Testis (tissue), 3 donors: ENCODE measurements around the gene SLC2A9. TPM values are rescaled to one million over a fixed set of nuclear protein-coding genes. Genes with fewer than 3 reads are reported as not detected.

Experiments used
- DNase-seq: peaks from one replicate; pipeline ENCODE4 v3.0.0-alpha.2; 2019
- H3K27ac ChIP-seq, 2 donors: fragments of 200-600 bp; sonication (generic); one replicate each; pipeline ENCODE4 v1.5.1; 2019
- H3K27me3 ChIP-seq: fragments of 200-600 bp; sonication (generic); one replicate; pipeline ENCODE4 v1.5.1; 2019
- H3K36me3 ChIP-seq: fragments of 200-600 bp; sonication (generic); one replicate; pipeline ENCODE4 v1.5.1; 2017; ENCODE audit warnings: low read depth; ENCODE audit errors: missing control alignments
- H3K4me1 ChIP-seq: fragments of 200-600 bp; sonication (generic); one replicate; pipeline ENCODE4 v1.5.1; 2019
- H3K4me3 ChIP-seq, 2 donors: fragments of 200-600 bp; sonication (generic); one replicate each; pipeline ENCODE4 v1.5.1; 2017 to 2019
- H3K9me3 ChIP-seq: fragments of 200-600 bp; sonication (generic); one replicate; pipeline ENCODE4 v1.5.1; 2017
- CTCF ChIP-seq, 3 experiments: fragments of 450-650 bp in 2 of 3; fragments of 200-600 bp in 1 of 3; sonication (generic) in 1 of 3; IDR thresholded peaks; one replicate each; pipeline ENCODE4 v1.5.1; 2016 to 2019; ENCODE audit warnings: antibody characterized with exemption in 3 of 3, mild to moderate bottlenecking in 2 of 3, moderate library complexity in 1 of 3
- POLR2A ChIP-seq: fragments of 450-650 bp; IDR thresholded peaks from one replicate; pipeline ENCODE4 v1.6.1; 2017; ENCODE audit warnings: antibody characterized with exemption, mild to moderate bottlenecking, moderate library complexity
- WGBS, 2 donors: methylation state at CpG; one replicate each; pipeline ENCODE4 v1.1.5; 2018; 5-methylcytosine and 5-hydroxymethylcytosine counted together
- intact Hi-C: fragments of 100-400 bp; cut with DNase I; formaldehyde crosslinking; loops from one replicate; pipeline ENCODE4 v1.15.1; 2023; ENCODE audit warnings: low total_unique reads
- polyA plus RNA-seq: library from polyadenylated mRNA; stranded (reverse); fragments of 350-450 nt; fragmentation: Illumina TruSeq; extraction: RNeasy Lipid Tissue Mini Kit (QIAGEN cat#74804); gene quantifications from one replicate; pipeline ENCODE4 v1.2.3, GENCODE V29; 2014; ENCODE audit warnings: low read depth, low replicate concordance; ENCODE audit not compliant: insufficient read depth
- total RNA-seq, 2 donors: library from RNA; depleted of rRNA; stranded (reverse); fragments of >200 nt; gene quantifications; one replicate each; pipeline ENCODE4 v1.2.3, GENCODE V29; 2016

Gene SLC2A9
- total and polyA plus RNA-seq, 3 donors from 2014 or later: 6.3 to 7.5 (median 6.8) TPM

DNA sequence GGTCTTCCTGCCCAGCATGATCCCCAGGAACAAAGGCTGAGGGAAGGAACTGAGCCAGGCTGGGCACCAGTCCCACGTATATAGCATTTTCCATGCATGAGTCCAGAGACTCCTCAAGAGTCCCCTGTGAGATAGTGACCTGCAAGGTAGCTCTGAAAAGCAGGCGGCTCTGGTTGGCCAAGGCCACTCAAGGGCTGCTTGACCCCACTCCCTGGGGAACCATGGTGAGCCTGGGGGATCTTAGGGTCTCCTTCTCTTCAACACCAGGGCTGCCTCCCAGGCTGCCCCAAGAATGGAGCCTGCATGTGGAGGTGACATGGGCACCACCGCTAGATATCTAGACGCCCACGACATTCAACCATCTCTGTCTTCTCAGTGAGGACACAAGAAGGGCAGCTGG, 79.2 kb downstream of the SLC2A9 start:
- Histone ChIP-seq H3K9me3 (no peaks in the 10 kb centered on the region), H3K27me3 (no peaks in the 10 kb centered on the region), H3K27ac (no peak overlapping the region), H3K4me1 (no peaks in the 10 kb centered on the region), H3K4me3 (no peak overlapping the region), H3K36me3 (no peaks in the 10 kb centered on the region)
- no peak for TF ChIP-seq POLR2A
- TF ChIP-seq CTCF (IDR thresholded peaks at IDR 0.05): no peak
- 94 to 96% methylated on average over 3 to 5 of the region's 5 CpGs for WGBS, 2 donors
- DNase-seq: no peak
- intact Hi-C loops: no loop called here

DNA sequence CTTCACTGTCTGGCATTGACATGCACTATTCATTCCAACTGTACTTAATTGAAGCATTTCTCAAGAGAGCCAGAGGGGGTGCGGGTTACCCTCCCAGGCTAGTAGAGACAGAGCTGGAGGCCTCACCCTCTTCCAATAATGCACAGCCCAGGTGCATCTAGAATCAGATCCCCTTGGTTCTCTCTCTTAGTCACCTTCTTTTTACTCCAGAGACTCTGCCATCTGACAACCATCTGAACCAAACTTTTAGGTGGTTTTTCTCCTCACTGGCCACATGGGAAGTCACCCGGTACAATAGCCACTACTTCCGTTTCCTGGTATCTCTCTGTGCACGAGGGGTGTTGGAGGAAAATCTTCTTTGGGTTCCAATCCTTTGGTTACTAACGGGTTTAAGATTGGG, 81.3 kb downstream of the SLC2A9 start:
- Histone ChIP-seq H3K9me3 (no peaks in the 10 kb centered on the region), H3K36me3 (no peaks in the 10 kb centered on the region), H3K4me1 (no peaks in the 10 kb centered on the region), H3K27ac (no peak overlapping the region), H3K27me3 (no peaks in the 10 kb centered on the region), H3K4me3 (no peak overlapping the region)
- DNase-seq: no peak
- WGBS, 2 donors: 91 to 93% methylated on average over 5 of the region's 5 CpGs
- TF ChIP-seq POLR2A (no peak), CTCF (IDR thresholded peaks at IDR 0.05) (no peak)
- intact Hi-C loops: no loop called here

- no peaks in the 10 kb centered on the region for H3K27me3 ChIP-seq
- H3K9me3 ChIP-seq: no peaks in the 10 kb centered on the region
- H3K27ac ChIP-seq: no peak overlapping the region
- H3K4me1 ChIP-seq: no peaks in the 10 kb centered on the region
- TF ChIP-seq CTCF (IDR thresholded peaks at IDR 0.05): no peak
- TF ChIP-seq POLR2A: no peak
- no peaks in the 10 kb centered on the region for H3K36me3 ChIP-seq
- intact Hi-C loops: no loop called here
- 87 to 88% methylated on average over 5 of the region's 5 CpGs for WGBS, 2 donors
- no peak for DNase-seq
- no peak overlapping the region for H3K4me3 ChIP-seq
These were observed 82.4 kb downstream of the SLC2A9 start for GRCh38 chr4:9938933-9939332.

DNA sequence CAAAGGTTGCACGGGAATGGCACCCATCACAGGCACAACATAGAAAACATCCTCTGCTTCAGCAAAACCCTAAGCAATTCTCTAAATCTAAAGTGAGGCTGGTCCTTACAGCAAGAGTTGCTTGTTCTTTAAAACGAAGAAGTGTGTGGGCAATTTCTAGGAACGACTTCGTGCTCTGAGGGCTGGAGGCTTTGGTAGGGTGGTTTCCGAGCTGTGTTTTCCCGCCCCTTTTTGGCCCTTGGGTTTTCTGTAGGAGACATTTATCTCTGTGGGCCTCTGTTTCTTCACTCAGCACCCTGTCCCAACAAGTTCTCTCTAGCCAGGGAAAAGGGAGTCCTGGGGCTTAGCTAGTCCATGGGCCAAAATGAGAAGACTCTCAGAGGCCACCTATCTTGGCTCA, 84.2 kb downstream of the SLC2A9 start:
- DNase-seq: no peak
- no peak overlapping the region for H3K4me3 ChIP-seq
- no peaks in the 10 kb centered on the region for H3K36me3 ChIP-seq
- 85 to 95% methylated on average over 6 of the region's 6 CpGs for WGBS, 2 donors
- H3K27me3 ChIP-seq: no peaks in the 10 kb centered on the region
- H3K9me3 ChIP-seq: no peaks in the 10 kb centered on the region
- TF ChIP-seq CTCF (IDR thresholded peaks at IDR 0.05) (no peak), POLR2A (no peak)
- intact Hi-C loops: no loop called here
- no peaks in the 10 kb centered on the region for H3K4me1 ChIP-seq
- H3K27ac ChIP-seq: no peak overlapping the region

DNA sequence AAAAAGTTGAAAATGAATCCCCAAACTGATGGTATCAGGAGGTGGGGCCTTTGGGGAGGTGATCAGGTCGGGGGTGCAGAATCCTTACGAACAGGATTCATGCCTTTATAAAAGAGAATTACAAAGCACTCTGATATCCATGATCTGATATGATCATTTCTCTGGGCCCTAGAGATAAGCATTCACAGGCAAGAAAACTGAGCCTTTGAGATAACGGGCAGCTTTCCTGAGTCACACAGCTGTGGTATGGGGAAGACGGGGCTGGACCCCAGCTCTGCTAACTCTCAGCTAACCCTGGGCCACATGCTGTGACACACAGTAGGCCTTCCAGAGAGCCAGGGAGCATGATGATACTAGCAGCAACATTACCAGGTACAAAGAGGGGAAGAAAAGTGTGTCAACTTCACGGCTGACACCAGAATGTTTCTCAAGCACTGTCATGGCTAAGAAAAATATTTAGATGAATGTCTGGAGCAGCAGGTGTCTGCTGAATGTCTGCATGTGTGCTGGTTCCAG, 85.1 kb downstream of the SLC2A9 start:
- no peak for TF ChIP-seq CTCF (IDR thresholded peaks at IDR 0.05)
- no peak for TF ChIP-seq POLR2A
- H3K9me3 ChIP-seq: no peaks in the 10 kb centered on the region
- DNase-seq: no peak
- H3K4me1 ChIP-seq: no peaks in the 10 kb centered on the region
- no peak overlapping the region for H3K27ac ChIP-seq
- 84 to 86% methylated on average over 5 of the region's 5 CpGs for WGBS, 2 donors
- H3K36me3 ChIP-seq: no peaks in the 10 kb centered on the region
- no peaks in the 10 kb centered on the region for H3K27me3 ChIP-seq
- intact Hi-C loops: no loop called here
- no peak overlapping the region for H3K4me3 ChIP-seq
